K562 (cell line): Measurements from ENCODE around the gene LY6G5B. TPM values are rescaled to one million over a fixed set of nuclear protein-coding genes. Genes with fewer than 3 reads are reported as not detected.

Source experiments
- BRD4 ChIP-seq: fragments of 200-600 bp; sonication (generic); IDR thresholded peaks from 2 replicates; pipeline ENCODE4 v1.6.1; 2017; ENCODE audit warnings: inconsistent platforms
- KDM1A ChIP-seq, 2 experiments: fragments of 450-650 bp; IDR thresholded peaks; 2 replicates each; pipeline ENCODE4 v1.6.1; 2016; ENCODE audit warnings: mild to moderate bottlenecking in 2 of 2
- MAFF ChIP-seq: IDR thresholded peaks from 2 replicates; pipeline ENCODE4 v1.6.1; 2012; ENCODE audit warnings: low read length, improper control_type of control experiment
- MCM5 ChIP-seq: fragments of 450-650 bp; IDR thresholded peaks from 2 replicates; pipeline ENCODE4 v1.6.1; 2016; ENCODE audit warnings: low read depth
- TSC22D4 ChIP-seq: fragments of 450-650 bp; IDR thresholded peaks from 2 replicates; pipeline ENCODE4 v1.6.1; 2016; ENCODE audit warnings: missing genetic modification characterization, missing biosample characterization, control low read depth
- polyA plus RNA-seq, 8 experiments: library from polyadenylated mRNA; depleted of rRNA in 4 of 8; stranded (reverse) in 5 of 8; unstranded in 3 of 8; fragments of >200 nt; fragmentation: Nextera tagmentation in 2 of 8; fragmentation: Illumina TruSeq in 1 of 8; extraction: Ambion mirVana in 2 of 8; extraction: Trizol in 1 of 8; gene quantifications; 2 replicates each; pipeline versions ENCODE4 v1.2.1 to v1.2.3, GENCODE V29; 2011 to 2014; ENCODE audit warnings: inconsistent platforms in 1 of 8, missing spikeins in 1 of 8
- total RNA-seq, 7 experiments: library from RNA; depleted of rRNA in 6 of 7; stranded (reverse); fragments of >200 nt in 6 of 7; fragmentation: Illumina TruSeq in 2 of 7; extraction: Trizol in 2 of 7; gene quantifications; 2 replicates each; pipeline versions ENCODE4 v1.2.1 to v1.2.3, GENCODE V29; 2011 to 2021; ENCODE audit warnings: low replicate concordance in 1 of 7
- TF ChIP-seq, protein P1 (sequence below): fragments of 200-600 bp; sonication (generic); IDR thresholded peaks from one replicate; pipeline ENCODE4 v1.6.1; 2012; ENCODE audit warnings: mild to moderate bottlenecking, low read depth, low read length, inconsistent platforms
- TF ChIP-seq, protein P2 (sequence below), 2 experiments: fragments of 450-650 bp; IDR thresholded peaks; 2 replicates each; pipeline ENCODE4 v1.6.1; 2016; ENCODE audit warnings: mild to moderate bottlenecking in 2 of 2, borderline replicate concordance in 1 of 2, low read depth in 1 of 2, moderate library complexity in 1 of 2

The LY6G5B gene
- total and polyA plus RNA-seq, 9 of the 15 experiments (the other 6 are each of a cell fraction or from before 2014, with no cell fraction given), result 6.0 to 27.0 (median 7.5) TPM

DNA sequence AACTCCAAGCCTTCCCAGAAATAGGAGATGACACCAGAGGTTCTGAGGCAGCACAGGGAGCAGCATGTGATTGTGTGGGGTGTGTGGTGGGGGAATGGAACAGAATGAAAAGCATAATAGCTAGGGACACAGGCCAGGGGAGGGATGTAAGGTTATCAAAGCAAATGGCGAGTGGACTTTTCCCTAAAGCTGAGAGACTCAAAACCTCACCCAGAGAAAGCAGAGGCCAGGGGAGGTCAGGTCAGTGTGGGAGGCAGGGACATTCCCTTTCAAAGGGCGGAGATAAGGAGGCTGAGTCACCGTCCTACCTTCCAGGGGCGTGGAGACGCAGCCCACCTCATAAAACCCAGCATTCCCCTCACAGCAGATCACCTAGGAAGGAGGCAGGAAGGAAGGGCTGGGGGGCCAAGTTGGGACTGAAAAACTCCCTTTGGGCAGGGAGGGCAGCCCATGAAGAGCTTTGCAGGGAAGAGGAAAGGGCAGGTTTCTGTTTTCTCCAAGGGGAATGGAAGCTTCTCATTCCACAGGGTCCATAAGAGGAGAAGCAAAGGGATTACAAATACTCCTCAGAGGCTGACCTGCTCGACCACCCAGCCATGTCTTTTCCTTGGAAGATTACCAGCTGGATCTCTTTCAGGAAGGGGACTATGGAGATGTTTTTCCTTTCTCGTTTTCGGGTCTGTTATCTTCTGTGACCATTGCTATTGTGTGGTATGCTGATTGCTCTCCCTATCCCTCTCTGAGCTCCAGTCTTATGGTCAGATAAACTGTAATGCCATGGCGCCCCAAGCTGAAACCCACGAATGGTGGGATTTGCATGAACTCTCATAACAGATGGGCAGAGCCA lies 20.7 kb downstream of the LY6G5B start (continued):
- TF ChIP-seq, protein P1, sequence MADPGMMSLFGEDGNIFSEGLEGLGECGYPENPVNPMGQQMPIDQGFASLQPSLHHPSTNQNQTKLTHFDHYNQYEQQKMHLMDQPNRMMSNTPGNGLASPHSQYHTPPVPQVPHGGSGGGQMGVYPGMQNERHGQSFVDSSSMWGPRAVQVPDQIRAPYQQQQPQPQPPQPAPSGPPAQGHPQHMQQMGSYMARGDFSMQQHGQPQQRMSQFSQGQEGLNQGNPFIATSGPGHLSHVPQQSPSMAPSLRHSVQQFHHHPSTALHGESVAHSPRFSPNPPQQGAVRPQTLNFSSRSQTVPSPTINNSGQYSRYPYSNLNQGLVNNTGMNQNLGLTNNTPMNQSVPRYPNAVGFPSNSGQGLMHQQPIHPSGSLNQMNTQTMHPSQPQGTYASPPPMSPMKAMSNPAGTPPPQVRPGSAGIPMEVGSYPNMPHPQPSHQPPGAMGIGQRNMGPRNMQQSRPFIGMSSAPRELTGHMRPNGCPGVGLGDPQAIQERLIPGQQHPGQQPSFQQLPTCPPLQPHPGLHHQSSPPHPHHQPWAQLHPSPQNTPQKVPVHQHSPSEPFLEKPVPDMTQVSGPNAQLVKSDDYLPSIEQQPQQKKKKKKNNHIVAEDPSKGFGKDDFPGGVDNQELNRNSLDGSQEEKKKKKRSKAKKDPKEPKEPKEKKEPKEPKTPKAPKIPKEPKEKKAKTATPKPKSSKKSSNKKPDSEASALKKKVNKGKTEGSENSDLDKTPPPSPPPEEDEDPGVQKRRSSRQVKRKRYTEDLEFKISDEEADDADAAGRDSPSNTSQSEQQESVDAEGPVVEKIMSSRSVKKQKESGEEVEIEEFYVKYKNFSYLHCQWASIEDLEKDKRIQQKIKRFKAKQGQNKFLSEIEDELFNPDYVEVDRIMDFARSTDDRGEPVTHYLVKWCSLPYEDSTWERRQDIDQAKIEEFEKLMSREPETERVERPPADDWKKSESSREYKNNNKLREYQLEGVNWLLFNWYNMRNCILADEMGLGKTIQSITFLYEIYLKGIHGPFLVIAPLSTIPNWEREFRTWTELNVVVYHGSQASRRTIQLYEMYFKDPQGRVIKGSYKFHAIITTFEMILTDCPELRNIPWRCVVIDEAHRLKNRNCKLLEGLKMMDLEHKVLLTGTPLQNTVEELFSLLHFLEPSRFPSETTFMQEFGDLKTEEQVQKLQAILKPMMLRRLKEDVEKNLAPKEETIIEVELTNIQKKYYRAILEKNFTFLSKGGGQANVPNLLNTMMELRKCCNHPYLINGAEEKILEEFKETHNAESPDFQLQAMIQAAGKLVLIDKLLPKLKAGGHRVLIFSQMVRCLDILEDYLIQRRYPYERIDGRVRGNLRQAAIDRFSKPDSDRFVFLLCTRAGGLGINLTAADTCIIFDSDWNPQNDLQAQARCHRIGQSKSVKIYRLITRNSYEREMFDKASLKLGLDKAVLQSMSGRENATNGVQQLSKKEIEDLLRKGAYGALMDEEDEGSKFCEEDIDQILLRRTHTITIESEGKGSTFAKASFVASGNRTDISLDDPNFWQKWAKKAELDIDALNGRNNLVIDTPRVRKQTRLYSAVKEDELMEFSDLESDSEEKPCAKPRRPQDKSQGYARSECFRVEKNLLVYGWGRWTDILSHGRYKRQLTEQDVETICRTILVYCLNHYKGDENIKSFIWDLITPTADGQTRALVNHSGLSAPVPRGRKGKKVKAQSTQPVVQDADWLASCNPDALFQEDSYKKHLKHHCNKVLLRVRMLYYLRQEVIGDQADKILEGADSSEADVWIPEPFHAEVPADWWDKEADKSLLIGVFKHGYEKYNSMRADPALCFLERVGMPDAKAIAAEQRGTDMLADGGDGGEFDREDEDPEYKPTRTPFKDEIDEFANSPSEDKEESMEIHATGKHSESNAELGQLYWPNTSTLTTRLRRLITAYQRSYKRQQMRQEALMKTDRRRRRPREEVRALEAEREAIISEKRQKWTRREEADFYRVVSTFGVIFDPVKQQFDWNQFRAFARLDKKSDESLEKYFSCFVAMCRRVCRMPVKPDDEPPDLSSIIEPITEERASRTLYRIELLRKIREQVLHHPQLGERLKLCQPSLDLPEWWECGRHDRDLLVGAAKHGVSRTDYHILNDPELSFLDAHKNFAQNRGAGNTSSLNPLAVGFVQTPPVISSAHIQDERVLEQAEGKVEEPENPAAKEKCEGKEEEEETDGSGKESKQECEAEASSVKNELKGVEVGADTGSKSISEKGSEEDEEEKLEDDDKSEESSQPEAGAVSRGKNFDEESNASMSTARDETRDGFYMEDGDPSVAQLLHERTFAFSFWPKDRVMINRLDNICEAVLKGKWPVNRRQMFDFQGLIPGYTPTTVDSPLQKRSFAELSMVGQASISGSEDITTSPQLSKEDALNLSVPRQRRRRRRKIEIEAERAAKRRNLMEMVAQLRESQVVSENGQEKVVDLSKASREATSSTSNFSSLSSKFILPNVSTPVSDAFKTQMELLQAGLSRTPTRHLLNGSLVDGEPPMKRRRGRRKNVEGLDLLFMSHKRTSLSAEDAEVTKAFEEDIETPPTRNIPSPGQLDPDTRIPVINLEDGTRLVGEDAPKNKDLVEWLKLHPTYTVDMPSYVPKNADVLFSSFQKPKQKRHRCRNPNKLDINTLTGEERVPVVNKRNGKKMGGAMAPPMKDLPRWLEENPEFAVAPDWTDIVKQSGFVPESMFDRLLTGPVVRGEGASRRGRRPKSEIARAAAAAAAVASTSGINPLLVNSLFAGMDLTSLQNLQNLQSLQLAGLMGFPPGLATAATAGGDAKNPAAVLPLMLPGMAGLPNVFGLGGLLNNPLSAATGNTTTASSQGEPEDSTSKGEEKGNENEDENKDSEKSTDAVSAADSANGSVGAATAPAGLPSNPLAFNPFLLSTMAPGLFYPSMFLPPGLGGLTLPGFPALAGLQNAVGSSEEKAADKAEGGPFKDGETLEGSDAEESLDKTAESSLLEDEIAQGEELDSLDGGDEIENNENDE, result no peak
- TF ChIP-seq MCM5 (no peak), MAFF (peak; percentile 77; the same call in 1 of the 2 replicates), KDM1A (IDR thresholded peaks at IDR 0.05) (peak; percentile 89 to 92), BRD4 (no peak), TSC22D4 (tag) (no peak)
- TF ChIP-seq, protein P2, sequence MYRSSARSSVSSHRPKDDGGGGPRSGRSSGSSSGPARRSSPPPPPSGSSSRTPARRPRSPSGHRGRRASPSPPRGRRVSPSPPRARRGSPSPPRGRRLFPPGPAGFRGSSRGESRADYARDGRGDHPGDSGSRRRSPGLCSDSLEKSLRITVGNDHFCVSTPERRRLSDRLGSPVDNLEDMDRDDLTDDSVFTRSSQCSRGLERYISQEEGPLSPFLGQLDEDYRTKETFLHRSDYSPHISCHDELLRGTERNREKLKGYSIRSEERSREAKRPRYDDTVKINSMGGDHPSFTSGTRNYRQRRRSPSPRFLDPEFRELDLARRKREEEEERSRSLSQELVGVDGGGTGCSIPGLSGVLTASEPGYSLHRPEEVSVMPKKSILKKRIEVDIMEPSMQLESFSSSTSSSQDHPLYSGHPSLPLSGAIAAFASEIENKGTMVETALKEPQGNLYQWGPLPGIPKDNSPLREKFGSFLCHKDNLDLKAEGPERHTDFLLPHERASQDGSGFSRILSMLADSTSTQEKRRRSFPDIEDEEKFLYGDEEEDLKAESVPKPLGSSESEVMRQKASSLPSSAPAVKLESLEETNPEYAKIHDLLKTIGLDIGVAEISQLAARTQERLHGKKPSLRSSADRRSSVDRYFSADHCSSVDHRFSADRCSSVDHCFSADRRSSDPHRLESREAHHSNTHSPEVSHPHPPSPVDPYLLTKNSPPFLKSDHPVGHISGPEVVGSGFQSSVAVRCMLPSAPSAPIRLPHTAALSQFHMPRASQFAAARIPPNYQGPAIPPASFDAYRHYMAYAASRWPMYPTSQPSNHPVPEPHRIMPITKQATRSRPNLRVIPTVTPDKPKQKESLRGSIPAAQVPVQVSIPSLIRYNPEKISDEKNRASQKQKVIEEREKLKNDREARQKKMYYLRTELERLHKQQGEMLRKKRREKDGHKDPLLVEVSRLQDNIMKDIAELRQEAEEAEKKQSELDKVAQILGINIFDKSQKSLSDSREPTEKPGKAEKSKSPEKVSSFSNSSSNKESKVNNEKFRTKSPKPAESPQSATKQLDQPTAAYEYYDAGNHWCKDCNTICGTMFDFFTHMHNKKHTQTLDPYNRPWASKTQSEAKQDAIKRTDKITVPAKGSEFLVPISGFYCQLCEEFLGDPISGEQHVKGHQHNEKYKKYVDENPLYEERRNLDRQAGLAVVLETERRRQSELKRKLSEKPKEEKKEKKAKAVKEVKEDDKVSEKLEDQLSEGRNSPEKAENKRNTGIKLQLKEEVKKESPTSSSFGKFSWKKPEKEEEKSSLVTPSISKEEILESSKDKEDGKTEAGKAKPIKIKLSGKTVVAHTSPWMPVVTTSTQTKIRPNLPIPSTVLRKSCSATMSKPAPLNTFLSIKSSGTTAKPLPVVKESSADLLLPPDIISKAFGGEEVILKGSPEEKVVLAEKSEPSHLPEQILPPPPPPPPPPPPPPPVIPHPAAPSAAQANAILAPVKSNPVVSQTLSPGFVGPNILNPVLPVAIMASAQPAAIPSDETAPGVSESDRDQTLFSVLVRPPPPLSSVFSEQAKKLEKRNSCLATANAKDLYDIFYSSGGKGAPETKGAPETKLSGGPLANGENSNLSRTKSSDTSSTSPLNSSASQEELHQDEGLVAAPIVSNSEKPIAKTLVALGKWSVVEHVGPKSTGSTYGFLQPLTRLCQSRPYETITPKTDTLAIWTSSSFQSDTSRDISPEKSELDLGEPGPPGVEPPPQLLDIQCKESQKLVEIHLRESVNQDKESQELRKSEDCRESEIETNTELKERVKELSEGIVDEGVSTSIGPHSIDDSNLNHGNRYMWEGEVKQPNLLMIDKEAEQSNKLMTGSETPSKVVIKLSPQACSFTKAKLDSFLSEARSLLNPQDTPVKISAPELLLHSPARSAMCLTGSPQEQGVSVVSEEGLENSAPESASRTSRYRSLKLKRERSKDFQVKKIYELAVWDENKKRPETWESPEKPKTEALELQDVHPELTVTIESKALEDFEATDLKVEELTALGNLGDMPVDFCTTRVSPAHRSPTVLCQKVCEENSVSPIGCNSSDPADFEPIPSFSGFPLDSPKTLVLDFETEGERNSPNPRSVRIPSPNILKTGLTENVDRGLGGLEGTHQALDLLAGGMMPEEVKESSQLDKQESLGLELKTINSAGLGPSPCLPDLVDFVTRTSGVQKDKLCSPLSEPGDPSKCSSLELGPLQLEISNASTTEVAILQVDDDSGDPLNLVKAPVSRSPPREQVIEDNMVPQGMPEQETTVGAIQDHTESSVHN (IDR thresholded peaks at IDR 0.05; ENCODE audit: borderline replicate concordance in 1 of 2, low read depth in 1 of 2), result peak in 1 of 2 experiments; percentile 31; a peak in 1 of 4 replicates
